ENCODE results near the gene ZNF687. TPM values are rescaled to one million over a fixed set of nuclear protein-coding genes. Genes with fewer than 3 reads are reported as not detected.

The ZNF687 gene
- total RNA-seq, 2 experiments from 2014 or later, result 20.9 to 31.6 TPM

DNA sequence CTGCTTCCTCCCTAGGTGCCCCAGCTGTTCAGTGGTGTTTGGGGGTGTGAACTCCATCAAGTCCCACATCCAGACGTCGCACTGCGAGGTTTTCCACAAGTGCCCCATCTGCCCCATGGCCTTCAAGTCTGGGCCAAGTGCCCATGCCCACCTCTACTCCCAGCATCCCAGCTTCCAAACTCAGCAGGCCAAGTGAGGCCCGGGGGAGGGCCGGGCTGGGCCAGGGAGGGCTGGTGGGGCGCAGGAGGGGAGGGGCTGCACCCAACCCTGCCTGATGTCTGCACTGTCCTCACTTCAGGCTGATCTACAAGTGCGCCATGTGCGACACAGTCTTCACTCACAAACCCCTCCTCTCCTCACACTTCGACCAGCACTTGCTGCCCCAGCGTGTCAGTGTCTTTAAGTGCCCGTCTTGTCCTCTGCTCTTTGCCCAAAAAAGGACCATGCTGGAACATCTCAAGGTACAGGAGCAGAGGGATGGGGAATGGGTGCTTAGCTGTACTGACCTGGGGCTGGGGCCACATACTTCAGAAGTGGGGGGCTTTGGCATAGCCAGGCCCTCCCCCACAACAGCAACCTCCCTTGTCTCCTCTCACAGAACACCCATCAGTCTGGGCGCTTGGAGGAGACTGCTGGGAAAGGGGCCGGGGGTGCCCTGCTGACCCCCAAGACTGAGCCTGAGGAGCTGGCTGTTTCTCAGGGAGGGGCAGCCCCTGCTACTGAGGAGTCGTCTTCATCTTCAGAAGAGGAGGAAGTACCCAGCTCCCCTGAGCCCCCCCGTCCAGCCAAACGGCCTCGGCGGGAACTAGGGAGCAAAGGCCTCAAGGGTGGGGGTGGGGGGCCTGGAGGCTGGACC lies 7.2 kb downstream of the ZNF687 start:
- Histone ChIP-seq H3K4me3 (ENCODE audit: low read depth, low read length, poor library complexity, severe bottlenecking) (no peak overlapping the region), H3K9me3 (ENCODE audit: low read length) (no peaks in the 10 kb centered on the region), H3K4me1 (ENCODE audit: insufficient read depth, low read length, poor library complexity, severe bottlenecking) (peaks cover 3% of the 10 kb centered on the region), H4K20me1 (ENCODE audit: insufficient read depth, low read length) (no peaks in the 10 kb centered on the region; the same call in 1 of the 2 replicates), H3K36me3 (ENCODE audit: insufficient read depth, low read length) (peaks cover 84% of the 10 kb centered on the region), H3K9me2 (ENCODE audit: insufficient read depth, low read length) (no peaks in the 10 kb centered on the region), H3K27ac (ENCODE audit: low read depth, low read length, poor library complexity, severe bottlenecking) (no peak overlapping the region), H3K79me2 (ENCODE audit: insufficient read depth, low read depth, low read length) (0 out of 2 replicates have a peak, but pooled peaks cover under 1% of the 10 kb centered on the region), H3K4me2 (ENCODE audit: low read length) (no peak overlapping the region), H2AFZ (ENCODE audit: low read length) (no peak overlapping the region)
- DNase-seq (ENCODE audit: low spot score), result no peak
- ChIA-PET CTCF (ENCODE audit: unreplicated experiment) (no interaction called here), POLR2A (no interaction called here)
- TF ChIP-seq CTCF (conservative IDR thresholded peaks at IDR 0.05; ENCODE audit: low read length) (no peak), EZH2phosphoT487 (IDR thresholded peaks at IDR 0.05; ENCODE audit: borderline replicate concordance, low read depth, low read length) (no peak)
- intact Hi-C loops (cut with micrococcal nuclease; ENCODE audit: unreplicated experiment), result no loop called here
- no TSS peak for BruUV-seq (replicated peaks)

DNA sequence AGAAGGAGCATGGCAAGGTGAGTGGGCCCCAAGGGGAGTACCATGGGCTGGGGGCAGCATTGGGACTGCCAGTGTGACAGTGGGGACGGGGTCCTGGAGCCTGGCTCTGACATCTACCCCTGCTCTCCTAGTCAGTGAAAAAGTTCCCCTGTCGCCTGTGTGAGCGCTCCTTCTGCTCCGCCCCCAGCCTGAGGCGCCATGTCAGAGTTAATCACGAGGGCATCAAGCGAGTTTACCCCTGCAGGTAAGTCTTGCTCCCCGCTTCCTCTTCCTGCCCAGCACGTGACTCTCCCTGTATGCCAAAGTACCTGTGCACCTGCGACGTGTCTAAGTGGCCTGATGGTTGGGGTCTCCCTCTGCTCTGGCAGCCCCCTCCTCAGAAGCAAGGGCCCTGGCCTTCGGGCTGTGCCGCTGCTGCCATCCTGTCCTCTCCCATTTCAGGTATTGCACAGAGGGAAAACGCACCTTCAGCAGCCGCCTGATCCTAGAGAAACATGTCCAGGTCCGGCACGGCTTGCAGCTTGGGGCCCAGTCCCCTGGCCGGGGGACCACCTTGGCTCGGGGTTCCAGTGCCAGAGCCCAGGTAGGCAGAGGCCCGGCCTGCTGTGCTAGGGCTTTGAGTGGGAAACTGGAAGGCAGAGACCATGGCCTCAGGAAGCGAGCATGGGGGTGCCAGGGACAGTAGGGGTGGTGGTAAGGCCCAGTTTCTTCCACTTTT lies 8.1 kb downstream of the ZNF687 start:
- no peaks in the 10 kb centered on the region for H3K9me2 ChIP-seq (ENCODE audit: insufficient read depth, low read length)
- H3K4me1 ChIP-seq (ENCODE audit: insufficient read depth, low read length, poor library complexity, severe bottlenecking), result no peaks in the 10 kb centered on the region
- CTCF ChIA-PET (ENCODE audit: unreplicated experiment), result no interaction called here
- H3K27ac ChIP-seq (ENCODE audit: low read depth, low read length, poor library complexity, severe bottlenecking), result no peak overlapping the region
- no TSS peak for BruUV-seq (replicated peaks)
- no peak overlapping the region for H3K4me3 ChIP-seq (ENCODE audit: low read depth, low read length, poor library complexity, severe bottlenecking)
- POLR2A ChIA-PET, result no interaction called here
- no peaks in the 10 kb centered on the region for H3K79me2 ChIP-seq (ENCODE audit: insufficient read depth, low read depth, low read length)
- no peak for DNase-seq (ENCODE audit: low spot score)
- intact Hi-C loops (cut with micrococcal nuclease; ENCODE audit: unreplicated experiment), result no loop called here
- H3K4me2 ChIP-seq (ENCODE audit: low read length), result no peak overlapping the region
- H3K36me3 ChIP-seq (ENCODE audit: insufficient read depth, low read length), result peaks cover 91% of the 10 kb centered on the region
- H2AFZ ChIP-seq (ENCODE audit: low read length), result no peak overlapping the region
- no peak for TF ChIP-seq EZH2phosphoT487 (IDR thresholded peaks at IDR 0.05; ENCODE audit: borderline replicate concordance, low read depth, low read length)
- TF ChIP-seq CTCF (conservative IDR thresholded peaks at IDR 0.05; ENCODE audit: low read length), result no peak
- no peaks in the 10 kb centered on the region for H3K9me3 ChIP-seq (ENCODE audit: low read length)
- no peaks in the 10 kb centered on the region; the same call in 1 of the 2 replicates for H4K20me1 ChIP-seq (ENCODE audit: insufficient read depth, low read length)

Data from OCI-LY7 (cell line).